GM21737 (cell line): Measurements from ENCODE around the gene MCCD1.

Experiments used
- ATAC-seq: cut with Tn5 transposase; IDR thresholded peaks from one replicate; pipeline ENCODE4 v1.9.1; 2021; ENCODE audit warnings: mild to moderate bottlenecking, moderate library complexity; ENCODE audit not compliant: unreplicated experiment

Gene MCCD1

DNA sequence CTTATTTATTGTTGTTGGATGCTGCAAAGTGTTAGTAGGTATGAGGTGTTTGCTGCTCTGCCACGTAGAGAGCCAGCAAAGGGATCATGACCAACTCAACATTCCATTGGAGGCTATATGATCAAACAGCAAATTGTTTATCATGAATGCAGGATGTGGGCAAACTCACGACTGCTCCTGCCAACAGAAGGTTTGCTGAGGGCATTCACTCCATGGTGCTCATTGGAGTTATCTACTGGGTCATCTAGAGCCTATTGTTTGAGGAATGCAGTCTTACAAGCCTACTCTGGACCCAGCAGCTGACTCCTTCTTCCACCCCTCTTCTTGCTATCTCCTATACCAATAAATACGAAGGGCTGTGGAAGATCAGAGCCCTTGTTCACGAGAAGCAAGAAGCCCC lies 18.8 kb upstream of the MCCD1 start:
- ATAC-seq = no peak

DNA sequence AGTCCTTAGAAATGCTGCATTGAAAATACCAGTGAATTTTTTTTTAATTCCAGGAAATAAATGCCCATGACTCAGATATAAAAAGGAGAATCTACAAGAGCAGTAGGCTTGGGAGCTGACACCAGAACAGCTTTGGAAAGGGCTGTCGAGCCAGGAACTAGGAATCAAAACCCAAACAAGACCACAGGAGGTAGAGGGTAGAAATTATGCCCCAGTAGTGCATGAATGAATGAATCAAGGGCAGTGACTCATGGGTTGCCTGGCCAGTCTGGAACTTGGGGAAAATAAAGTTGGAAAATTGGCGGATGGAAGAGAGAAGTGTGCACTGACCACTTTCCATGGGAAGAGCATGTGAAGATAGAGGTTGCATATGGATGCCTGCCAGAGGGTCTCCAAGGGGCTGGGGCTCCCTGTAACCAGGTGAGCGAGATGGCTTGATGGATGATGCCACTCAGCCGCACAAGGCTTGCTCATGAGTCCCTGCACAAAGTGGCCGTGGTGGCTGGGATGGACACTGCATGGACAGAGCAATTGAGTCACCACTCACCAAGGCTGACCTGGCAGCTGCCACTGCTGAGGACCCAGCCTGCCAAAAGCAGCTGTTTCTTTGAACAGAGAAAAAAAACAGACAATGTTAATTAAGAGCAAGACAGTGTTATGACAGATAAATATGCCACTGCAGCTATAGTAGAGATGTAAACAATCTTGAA lies 15.2 kb upstream of the MCCD1 start:
- ATAC-seq = no peak

DNA sequence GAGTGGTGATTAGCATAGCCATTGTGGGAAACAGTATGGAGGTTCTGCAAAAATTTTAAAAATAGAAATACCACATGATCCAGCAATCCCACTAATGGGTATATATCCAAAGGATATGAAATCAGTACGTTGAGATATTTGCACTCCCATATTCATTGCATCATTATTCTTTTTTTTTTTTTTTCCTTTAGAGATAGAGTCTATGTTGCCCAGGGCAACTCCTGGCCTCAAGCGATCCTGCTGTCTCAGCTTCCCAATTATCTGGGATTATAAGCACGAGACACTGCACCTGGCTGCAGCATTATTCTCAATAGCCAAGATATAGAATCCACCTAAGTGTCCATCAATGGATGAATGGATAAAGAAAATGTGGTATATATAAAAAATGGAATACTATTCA lies 6.9 kb upstream of the MCCD1 start:
- no peak for ATAC-seq

DNA sequence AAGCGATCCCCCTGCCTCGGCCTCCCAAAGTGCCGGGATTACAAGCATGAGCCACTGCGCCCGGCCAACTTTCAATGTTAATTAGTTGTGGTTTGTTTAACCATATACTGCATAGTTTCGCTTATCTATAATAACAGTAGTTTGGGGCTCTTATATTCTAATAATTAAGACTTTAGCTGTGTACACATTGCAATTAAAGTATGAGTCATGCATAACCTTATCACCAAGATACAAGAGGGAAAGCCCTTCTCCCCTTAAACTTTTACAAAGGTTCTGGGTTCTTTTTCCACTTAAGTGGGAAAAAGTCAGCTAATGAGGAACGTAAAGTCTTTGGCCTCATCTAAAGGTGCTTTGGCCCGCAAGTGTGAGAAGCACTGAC lies 3.2 kb upstream of the MCCD1 start:
- no peak for ATAC-seq

DNA sequence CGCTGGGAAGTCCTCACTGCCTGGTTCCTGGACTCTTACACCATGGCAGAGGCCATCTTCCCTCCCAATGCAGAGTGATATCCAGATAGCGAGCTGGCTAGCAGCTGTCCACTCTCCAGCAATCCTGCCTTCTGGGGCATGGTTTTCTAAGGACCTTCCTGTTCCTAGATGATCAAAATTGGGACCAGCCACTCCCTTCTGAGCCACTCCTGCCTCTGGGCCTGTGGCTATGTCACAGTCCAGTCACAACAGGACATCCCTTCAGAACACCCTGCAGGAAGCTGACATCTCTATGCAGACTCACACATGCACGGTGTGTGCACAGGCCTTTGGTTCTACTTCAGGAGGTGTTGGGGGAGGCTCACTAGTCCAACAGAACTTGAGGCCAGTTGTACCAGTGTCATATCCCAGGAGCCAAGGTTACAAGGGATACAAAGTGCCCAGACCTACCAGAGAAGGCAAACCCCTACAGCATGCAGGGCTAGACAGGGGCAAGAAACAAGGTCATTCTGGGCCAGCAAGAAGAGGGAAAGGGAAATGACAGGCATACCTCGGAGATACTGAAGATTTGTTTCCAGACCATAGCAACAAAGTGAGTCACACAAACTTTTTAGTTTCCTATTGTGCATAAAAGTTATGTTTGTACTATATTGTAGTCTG lies 2.7 kb upstream of the MCCD1 start:
- no peak for ATAC-seq

DNA sequence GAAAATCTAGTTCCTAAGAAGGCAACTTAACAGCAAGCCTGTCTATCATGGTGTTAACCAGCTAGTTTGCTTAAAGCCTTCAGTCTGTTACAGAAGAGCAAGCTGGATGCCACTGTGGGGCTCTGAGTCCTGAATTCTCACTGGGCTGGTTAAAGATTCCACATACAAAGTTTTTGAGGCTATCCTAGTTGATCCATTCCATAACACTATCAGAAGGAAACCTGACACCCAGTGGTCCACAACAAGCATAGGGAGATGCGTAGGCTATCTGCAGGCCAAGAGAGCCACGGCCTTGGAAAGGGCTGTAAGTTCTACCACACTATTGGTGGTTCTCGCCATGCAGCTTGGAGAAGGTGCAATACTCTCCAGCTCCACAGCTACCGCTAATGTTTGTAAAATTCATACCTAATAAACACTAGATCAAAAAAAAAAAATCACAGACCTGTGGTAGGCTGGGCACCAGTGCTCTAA lies 420 bp upstream of the MCCD1 start:
- ATAC-seq = no peak

DNA sequence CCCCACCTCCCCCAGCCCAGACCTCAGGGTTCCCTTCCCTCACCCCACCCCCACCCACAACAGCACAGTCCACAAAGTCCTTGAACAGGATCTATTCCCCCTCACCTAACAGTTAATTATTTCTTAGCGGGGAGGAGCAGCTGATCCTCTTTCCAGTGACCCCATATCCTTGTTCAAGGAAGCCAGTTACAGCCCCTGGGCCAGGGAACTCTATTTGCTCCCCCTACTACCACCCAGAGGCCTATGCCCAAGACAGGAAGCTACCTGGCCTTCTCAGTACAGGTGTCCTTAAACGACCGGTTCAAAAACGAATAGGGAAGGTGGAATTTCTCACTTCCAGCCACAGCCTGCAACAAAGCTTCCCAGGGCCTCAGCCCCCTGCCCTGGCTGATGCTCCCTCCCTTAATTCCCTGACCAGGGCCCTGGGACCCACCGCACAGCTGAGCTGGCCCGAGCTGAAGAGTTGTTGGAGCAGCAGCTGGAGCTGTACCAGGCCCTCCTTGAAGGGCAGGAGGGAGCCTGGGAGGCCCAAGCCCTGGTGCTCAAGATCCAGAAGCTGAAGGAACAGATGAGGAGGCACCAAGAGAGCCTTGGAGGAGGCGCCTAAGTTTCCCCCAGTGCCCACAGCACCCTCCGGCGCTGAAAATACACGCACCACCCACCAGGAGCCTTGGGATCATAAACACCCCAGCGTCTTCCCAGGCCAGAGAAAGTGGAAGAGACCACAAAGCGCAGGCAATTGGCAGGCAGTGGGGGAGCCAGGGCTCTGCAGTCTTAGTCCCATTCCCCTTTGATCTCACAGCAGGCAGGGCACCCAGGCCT lies 778 bp downstream of the MCCD1 start:
- ATAC-seq = no peak

DNA sequence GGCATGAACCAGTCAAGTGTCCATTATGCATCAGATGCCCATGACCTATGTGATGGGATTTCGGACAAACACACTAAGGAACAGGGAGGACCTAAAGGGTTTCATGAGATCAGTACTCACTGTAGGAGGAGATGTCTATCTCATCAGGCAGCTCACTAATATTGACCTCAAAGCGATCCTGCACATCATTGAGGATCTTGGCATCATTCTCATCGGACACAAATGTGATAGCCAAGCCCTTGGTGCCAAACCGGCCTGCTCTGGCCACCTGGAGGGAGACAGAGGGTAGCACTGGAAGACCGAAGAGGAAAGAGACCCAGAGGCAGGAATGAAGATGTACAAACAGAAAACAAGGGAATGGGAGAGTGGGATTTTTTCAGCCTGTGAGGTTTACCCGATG lies 1.9 kb downstream of the MCCD1 start:
- no peak for ATAC-seq

DNA sequence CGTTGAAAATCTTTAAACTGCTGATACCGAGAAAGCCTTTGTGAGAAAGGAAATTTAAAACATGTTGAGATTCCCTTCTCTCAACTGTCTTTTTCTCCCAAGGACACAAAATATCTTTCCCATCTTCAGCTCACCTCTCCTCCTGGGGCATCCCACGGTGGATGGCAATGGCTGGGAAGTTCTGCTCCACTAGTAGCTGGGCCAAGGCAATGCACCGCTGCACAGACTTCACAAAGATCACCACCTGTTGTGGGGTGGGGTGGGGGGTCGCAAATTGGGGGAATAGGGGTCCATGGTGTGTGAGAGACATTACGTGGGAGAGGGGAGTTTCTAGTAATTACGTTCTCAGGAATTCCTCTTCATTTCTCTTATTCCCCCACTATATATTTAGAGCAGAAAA lies 2.4 kb downstream of the MCCD1 start:
- no peak for ATAC-seq

DNA sequence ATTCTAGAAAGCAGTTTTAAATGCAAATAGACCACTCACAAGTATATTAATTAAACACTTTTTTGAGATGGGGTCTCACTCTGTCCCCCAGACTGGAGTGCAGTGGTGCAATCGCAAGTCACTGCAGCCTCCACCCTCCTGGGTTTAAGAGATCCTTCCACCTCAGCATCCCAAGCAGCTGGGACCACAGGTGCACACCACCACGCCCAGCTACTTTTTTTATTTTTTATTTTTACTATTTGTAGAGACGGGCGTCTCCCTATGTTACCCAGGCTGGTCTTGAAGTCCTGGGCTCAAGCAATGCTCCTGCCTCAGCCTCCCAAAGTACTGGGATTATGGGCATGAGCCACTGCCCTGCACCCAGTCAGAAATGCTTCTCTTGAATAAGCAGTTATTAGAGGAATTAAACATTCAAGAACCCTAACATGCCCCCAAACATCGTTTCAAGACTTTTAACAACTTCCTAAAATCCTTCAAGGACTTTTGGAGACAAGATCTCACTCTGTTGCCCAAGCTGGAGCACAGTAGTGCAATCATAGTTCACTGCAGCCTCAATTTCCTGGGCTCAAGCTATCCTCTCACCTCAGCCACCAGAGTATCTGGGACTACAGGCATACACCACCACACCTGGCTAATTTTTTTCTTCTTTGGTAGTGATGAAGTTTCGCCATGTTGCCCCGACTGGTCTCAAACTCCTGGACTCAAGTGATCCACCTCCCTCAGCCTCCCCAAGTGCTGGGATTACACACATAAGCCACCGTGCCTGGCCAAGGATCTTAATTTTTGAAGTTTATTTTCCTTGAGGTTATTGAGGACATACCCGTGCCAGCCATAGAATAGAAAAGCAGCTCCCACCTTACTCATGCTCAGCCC lies 3.2 kb downstream of the MCCD1 start:
- ATAC-seq = no peak

DNA sequence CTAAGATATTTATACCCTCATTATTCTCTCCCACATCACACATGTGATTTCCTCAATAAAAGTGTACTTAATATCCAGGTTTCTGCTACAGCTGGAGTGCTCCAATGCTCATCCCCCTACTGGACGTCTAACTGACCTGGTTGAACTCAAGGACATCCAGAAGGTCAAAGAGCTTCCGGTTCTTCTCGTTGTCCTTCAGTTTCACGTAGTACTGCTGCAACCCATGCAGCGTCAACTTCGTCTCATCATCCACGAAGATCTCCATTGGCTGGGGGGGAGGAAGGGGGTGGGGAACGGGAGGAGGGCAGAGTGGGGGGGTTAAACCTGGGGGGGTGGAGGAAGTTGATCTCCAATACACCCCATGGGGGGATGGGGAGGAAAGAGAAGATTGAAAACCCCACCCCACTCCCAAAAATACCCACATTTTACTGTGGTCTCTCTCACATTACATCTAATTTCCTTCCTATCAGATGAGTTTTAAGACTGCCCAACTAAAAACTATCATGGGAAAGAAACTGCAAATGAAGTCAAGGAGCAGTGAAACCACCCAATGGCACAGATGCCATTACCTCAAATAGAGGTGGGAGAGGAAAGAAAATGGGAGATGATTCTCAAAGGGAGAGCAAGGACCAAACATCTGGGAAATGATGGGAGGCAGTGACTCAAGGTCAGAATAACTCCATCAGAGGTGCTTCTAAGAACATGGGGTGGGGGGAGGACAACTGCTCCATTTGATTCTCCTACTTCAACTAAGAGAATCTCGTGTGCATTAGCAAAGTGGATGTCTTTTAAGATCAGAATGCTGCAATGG lies 4.1 kb downstream of the MCCD1 start:
- ATAC-seq = no peak

DNA sequence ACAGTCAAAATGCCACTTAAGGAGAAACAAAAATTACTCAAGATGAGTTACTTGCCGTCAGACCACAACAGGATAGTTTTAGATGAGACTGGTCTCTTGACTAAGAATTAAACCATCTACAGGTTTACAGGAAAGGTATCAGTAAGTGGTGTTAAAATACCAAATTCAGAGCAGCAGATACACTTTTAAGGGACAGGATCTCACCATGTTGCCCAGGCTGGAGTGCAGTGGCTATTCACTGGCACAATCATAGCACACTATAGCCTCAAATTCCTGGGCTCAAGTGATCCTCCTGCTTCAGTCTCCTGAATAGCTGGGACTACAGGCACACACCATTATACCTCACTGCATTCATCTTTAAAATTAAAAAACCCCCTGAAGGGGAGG lies 4.7 kb downstream of the MCCD1 start:
- no peak for ATAC-seq

DNA sequence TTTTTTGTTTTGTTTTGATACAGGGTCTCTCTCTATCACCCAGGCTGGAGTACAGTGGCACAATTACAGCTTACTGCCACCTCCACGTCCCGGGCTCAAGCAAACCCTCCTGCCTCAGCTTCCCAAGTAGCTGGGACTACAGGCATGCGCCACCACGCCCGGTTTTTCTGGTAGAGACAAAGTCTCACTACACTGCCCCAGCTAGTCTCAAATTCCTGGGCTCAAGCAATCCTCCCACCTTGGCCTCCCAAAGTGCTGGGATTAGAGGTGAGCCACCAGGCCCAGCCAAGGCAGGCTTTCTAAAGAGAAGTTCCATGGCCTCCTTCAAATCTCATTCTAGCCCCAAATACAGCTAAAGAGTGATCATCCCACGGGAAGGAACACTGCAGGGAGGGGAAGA lies 5.2 kb downstream of the MCCD1 start:
- ATAC-seq = no peak

DNA sequence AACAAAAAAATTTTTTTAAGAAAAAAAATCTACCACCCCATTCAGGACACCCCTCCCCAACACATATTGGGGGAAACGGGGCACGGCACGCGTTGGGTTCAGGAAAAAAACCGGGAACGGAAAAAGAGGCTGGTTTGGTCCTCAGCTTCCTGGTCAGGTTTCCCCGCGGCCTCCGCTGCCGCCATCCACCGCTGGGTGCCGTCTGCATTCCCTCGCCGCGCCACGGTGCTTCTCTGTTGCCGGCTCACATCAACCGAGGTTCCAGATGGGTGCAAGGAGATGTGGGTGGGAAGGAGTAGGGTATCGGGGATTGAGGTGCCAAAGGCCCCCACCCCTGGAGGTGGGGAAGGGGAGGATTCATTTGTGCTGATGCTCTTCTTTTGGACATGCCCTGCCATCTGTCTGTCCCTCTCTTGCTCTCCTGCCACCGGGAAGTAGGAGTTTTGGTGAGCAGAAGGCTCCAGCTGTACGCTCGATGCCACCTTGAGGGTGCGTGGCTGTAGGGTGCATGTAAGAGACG lies 5.8 kb downstream of the MCCD1 start:
- ATAC-seq = no peak

DNA sequence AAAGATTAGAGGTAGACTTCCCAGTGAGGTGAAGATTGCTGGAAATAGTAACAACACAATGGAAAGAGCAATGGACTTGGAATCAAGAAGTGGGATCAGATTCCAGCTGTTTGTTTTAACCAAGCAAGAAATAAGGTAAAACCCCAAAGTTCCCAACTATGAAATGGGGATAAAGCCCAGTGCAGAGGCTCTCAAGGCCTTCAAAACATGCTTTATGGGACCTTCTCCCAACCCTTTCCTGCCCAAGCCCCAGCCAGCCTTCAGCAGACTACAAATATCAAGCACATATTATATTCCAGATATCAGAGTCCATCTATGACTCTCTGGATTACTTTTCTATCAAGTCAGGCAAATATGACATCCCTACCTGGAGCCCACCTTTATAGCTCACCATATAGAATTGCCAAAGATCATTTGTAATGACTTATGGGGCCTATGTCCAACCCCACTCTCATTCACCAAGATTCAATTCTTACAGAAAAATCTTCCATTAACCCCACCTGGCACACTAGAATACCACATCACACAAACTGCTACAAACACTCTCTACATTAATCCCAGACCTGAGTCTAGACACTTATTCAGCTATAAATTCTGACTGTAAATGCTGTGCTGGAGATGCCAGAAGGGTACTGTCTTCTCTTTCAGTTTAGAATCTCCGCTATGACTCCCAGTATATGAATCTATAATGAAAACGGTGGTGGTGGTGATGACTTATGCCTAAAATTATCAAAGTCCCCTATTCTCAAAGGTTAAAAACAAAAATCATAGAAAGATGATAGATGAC lies 7.0 kb downstream of the MCCD1 start:
- ATAC-seq = no peak

DNA sequence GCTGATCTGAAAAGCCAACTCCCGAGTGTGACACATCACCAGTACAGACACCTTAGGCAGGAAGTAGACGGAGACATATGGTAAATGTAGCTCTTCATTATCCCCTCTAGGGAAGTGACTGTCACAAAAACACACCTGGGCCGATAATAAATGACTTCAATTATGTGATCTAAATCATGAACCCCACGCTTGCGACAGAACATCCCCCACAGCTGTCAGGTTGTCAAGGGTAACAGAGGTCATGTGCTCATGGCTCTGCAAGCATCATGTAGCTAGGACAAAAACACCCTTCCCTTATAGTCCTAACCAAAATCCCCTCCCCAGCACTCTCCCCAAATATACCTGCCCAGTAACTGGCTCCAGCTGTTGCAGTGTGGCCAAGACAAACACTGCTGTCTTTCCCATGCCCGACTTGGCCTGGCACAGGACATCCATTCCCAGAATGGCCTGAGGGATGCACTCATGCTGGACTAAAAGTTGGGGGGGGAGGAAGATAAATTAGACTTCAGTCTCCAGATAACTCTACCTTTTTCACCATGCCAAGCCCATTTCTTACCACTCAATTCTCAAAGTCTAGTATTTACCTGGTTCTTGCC lies 10.1 kb downstream of the MCCD1 start:
- ATAC-seq = no peak

DNA sequence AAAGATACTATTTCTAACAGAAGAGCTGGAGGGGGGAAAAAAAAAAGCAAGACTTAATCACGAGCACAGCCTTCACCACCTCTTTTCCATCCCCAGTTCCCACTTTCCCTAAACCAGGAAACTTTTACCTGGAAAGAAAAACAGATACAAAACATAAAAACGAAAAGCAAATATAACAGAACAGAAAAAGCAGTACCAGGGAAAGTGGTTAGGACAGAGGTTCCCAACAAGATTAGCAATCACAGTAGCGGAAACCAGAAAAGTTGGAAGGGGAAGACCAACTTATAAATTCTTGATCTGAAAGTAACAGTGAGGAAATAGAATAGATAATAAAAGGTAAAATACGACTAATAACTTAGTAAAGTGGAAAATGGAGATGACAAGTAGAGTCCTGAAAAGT lies 11.9 kb downstream of the MCCD1 start:
- no peak for ATAC-seq

DNA sequence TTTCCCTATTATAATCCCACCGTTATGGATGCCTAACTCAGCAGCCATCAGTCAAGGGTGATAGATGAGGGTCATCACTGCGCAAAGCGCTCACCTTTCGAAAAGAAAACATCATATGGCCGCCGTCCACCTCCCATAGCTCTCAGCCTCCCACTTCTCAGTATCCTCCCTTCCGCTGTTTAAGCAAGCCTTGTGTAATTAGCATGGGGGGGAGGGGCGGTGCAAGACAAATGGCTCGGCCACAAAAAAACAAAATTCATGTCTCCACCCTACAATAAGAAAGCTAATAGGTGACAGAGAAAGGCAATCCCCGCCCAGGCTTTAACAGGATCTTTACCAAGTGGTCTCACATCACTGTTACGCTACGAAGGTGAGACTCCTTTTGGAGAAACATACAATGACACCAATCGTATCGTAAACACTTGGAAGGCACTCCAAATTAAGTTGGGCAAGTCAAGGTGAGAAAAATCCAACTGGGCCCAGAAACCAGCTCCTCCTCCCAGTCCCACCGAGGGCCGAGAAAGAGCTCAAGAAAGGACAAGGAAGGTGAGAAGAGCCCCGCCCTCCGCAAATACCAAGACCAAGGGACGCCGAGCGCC lies 12.4 kb downstream of the MCCD1 start:
- no peak for ATAC-seq
